Keratinocyte (primary cell): Measurements from ENCODE around the gene EFNB2. TPM values are rescaled to one million over a fixed set of nuclear protein-coding genes. Genes with fewer than 3 reads are reported as not detected.

Source experiments
- DNase-seq: peaks from one replicate; pipeline ENCODE4 v3.0.0-alpha.2; 2011; ENCODE audit warnings: low read depth, missing footprints, low spot score
- FAIRE-seq: peaks from 2 replicates; lab custom pipeline; 2011; peaks lifted over from hg19 to GRCh38; lab: Jason Lieb, UNC
- H2AFZ ChIP-seq: 2 replicates; pipeline ENCODE4 v1.6.0; 2012; ENCODE audit warnings: low read length, control low read depth, inconsistent platforms; ENCODE audit not compliant: control insufficient read depth
- H3K27ac ChIP-seq: 2 replicates; pipeline ENCODE4 v1.5.1; 2011; ENCODE audit warnings: low read length; ENCODE audit not compliant: control insufficient read depth, insufficient read depth
- H3K27me3 ChIP-seq: 3 replicates; pipeline ENCODE4 v1.6.0; 2011; ENCODE audit warnings: low read length; ENCODE audit not compliant: control insufficient read depth, insufficient read depth; ENCODE audit errors: extremely low read depth
- H3K36me3 ChIP-seq, 2 experiments: 2 replicates in 1 of 2; 3 replicates in 1 of 2; pipeline ENCODE4 v1.5.1; 2011; ENCODE audit warnings: low read length in 2 of 2, mild to moderate bottlenecking in 1 of 2; ENCODE audit not compliant: control insufficient read depth in 2 of 2, insufficient read depth in 2 of 2; ENCODE audit errors: extremely low read depth in 1 of 2
- H3K4me1 ChIP-seq: 3 replicates; pipeline ENCODE4 v1.5.1; 2011; ENCODE audit warnings: low read length; ENCODE audit not compliant: control insufficient read depth, insufficient read depth; ENCODE audit errors: extremely low read depth
- H3K4me2 ChIP-seq: 3 replicates; pipeline ENCODE4 v1.6.0; 2011; ENCODE audit warnings: low read depth, low read length; ENCODE audit not compliant: control insufficient read depth, insufficient read depth; ENCODE audit errors: extremely low read depth
- H3K4me3 ChIP-seq, 3 experiments: fragments of 200-600 bp in 1 of 3; sonication (generic) in 1 of 3; 2 replicates in 2 of 3; 3 replicates in 1 of 3; pipeline ENCODE4 v1.5.1; 2011 to 2016; ENCODE audit warnings: low read length in 3 of 3, mild to moderate bottlenecking in 3 of 3, control low read depth in 2 of 3, inconsistent platforms in 1 of 3, low read depth in 1 of 3, mixed read lengths in 1 of 3, mixed run types in 1 of 3, moderate library complexity in 1 of 3; ENCODE audit not compliant: control insufficient read depth in 2 of 3, insufficient read depth in 2 of 3; ENCODE audit errors: extremely low read depth in 1 of 3
- H3K79me2 ChIP-seq: 2 replicates; pipeline ENCODE4 v1.6.0; 2012; ENCODE audit warnings: low read length; ENCODE audit not compliant: control insufficient read depth, insufficient read depth
- H3K9ac ChIP-seq: 3 replicates; pipeline ENCODE4 v1.6.0; 2011; ENCODE audit warnings: low read length; ENCODE audit not compliant: control insufficient read depth, insufficient read depth; ENCODE audit errors: extremely low read depth
- H3K9me1 ChIP-seq: 3 replicates; pipeline ENCODE4 v1.6.0; 2011; ENCODE audit warnings: low read length; ENCODE audit not compliant: control insufficient read depth, insufficient read depth; ENCODE audit errors: extremely low read depth
- H3K9me3 ChIP-seq: 2 replicates; pipeline ENCODE4 v1.5.1; 2012; ENCODE audit warnings: low read depth, low read length; ENCODE audit not compliant: control insufficient read depth
- H4K20me1 ChIP-seq: 3 replicates; pipeline ENCODE4 v1.6.0; 2011; ENCODE audit warnings: low read length; ENCODE audit not compliant: control insufficient read depth, insufficient read depth; ENCODE audit errors: extremely low read depth
- EZH2 ChIP-seq: IDR thresholded peaks from one replicate; pipeline ENCODE4 v1.6.1; 2012; ENCODE audit warnings: inconsistent platforms, mild to moderate bottlenecking, low read length, moderate library complexity
- dilution Hi-C: fragments of 300-500 bp; cut with MboI; formaldehyde crosslinking; loops from one replicate; pipeline ENCODE4 v1.7.0; 2020; ENCODE audit warnings: low sequenced_read_pairs; ENCODE audit not compliant: extremely low pct_ligation_motif_present
- polyA plus RNA-seq, 5 experiments: library from polyadenylated mRNA; depleted of rRNA in 3 of 5; stranded (reverse) in 3 of 5; stranded (forward) in 1 of 5; unstranded in 1 of 5; fragments of >200 nt; gene quantifications; 1 replicate in 1 of 5; 2 replicates in 3 of 5; 3 replicates in 1 of 5; pipeline versions ENCODE4 v1.2.1 to v1.2.3, GENCODE V29; 2011 to 2012; ENCODE audit warnings: missing spikeins in 2 of 5, low read depth in 1 of 5, low replicate concordance in 1 of 5
- TF ChIP-seq, protein P1 (sequence below), 3 experiments: IDR thresholded peaks in 1 of 3; conservative IDR thresholded peaks in 1 of 3; optimal IDR thresholded peaks in 1 of 3; 2 replicates in 2 of 3; 3 replicates in 1 of 3; pipeline versions ENCODE3 to v1.5.1; 2011; ENCODE audit warnings: low read length in 3 of 3, mild to moderate bottlenecking in 3 of 3, moderate library complexity in 2 of 3, control low read depth in 1 of 3, inconsistent platforms in 1 of 3; ENCODE audit not compliant: insufficient read depth in 2 of 3; ENCODE audit errors: extremely low read depth in 1 of 3

The EFNB2 gene
- polyA plus RNA-seq, 1 donor (not counting 4 experiments of a cell fraction or from before 2014, with no cell fraction given): 38.9 TPM

DNA sequence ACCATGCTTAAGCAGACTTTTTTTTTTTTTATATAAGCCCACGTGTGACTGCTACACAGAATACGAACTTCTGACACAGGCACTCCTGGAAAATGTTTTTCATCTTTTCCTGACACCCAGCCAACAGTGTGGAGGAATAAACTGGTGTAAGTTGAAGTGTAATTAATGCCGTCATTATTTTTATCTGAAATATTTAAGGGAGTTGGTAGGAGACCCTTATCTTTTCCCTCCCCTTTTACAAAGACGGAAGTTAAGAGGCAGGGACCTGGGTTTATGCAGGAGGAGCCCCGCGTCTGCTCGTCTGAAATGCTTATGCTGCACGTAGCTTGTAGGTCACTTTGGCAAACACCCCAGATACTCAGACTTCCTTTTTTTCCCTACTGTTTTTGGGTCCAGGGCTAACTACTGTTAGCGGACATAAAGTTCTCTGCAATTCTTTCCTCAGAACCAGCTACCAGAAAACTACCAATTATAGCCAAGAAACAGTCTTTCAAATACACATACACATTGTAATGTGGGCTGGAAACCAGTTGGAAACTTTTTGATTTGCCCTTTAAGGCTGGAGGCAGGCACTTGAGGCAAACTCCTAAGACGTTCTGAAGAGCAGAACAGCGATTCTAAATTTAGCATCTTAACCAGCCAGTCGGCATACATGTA lies 50.8 kb downstream of the EFNB2 start:
- H2AFZ ChIP-seq: no peak overlapping the region
- no peak overlapping the region for H3K4me3 ChIP-seq
- no peaks in the 10 kb centered on the region for H3K36me3 ChIP-seq
- TF ChIP-seq, protein P1, sequence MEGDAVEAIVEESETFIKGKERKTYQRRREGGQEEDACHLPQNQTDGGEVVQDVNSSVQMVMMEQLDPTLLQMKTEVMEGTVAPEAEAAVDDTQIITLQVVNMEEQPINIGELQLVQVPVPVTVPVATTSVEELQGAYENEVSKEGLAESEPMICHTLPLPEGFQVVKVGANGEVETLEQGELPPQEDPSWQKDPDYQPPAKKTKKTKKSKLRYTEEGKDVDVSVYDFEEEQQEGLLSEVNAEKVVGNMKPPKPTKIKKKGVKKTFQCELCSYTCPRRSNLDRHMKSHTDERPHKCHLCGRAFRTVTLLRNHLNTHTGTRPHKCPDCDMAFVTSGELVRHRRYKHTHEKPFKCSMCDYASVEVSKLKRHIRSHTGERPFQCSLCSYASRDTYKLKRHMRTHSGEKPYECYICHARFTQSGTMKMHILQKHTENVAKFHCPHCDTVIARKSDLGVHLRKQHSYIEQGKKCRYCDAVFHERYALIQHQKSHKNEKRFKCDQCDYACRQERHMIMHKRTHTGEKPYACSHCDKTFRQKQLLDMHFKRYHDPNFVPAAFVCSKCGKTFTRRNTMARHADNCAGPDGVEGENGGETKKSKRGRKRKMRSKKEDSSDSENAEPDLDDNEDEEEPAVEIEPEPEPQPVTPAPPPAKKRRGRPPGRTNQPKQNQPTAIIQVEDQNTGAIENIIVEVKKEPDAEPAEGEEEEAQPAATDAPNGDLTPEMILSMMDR (optimal IDR thresholded peaks at IDR 0.05 in 1 of 3, IDR thresholded peaks at IDR 0.05 in 1 of 3, conservative IDR thresholded peaks at IDR 0.05 in 1 of 3; ENCODE audit: extremely low read depth in 1 of 3, insufficient read depth in 2 of 3, low read length in 3 of 3): no peak
- TF ChIP-seq EZH2: no peak
- H3K27me3 ChIP-seq: no peaks in the 10 kb centered on the region
- FAIRE-seq (no peak), DNase-seq (no peak)
- no peak overlapping the region for H3K9ac ChIP-seq
- H3K9me1 ChIP-seq: no peaks in the 10 kb centered on the region
- no peak overlapping the region for H3K27ac ChIP-seq
- H3K4me1 ChIP-seq: peaks cover 3% of the 10 kb centered on the region
- H3K9me3 ChIP-seq: no peaks in the 10 kb centered on the region
- H4K20me1 ChIP-seq: no peaks in the 10 kb centered on the region
- H3K4me2 ChIP-seq: no peak overlapping the region
- no peaks in the 10 kb centered on the region for H3K79me2 ChIP-seq
- dilution Hi-C loops: no loop called here

GRCh38 chr13:106484084-106484483 lies 51.4 kb downstream of the EFNB2 start:
- H2AFZ ChIP-seq: no peak overlapping the region
- dilution Hi-C loops: no loop called here
- H3K27me3 ChIP-seq: no peaks in the 10 kb centered on the region
- no peak overlapping the region for H3K4me3 ChIP-seq
- no peaks in the 10 kb centered on the region for H3K79me2 ChIP-seq
- no peak overlapping the region for H3K4me2 ChIP-seq
- H3K4me1 ChIP-seq: peaks cover 3% of the 10 kb centered on the region
- no peaks in the 10 kb centered on the region for H3K9me1 ChIP-seq
- no peak for DNase-seq
- no peaks in the 10 kb centered on the region for H3K36me3 ChIP-seq
- H4K20me1 ChIP-seq: no peaks in the 10 kb centered on the region
- no peaks in the 10 kb centered on the region for H3K9me3 ChIP-seq
- FAIRE-seq: no peak
- H3K9ac ChIP-seq: no peak overlapping the region
- H3K27ac ChIP-seq: no peak overlapping the region
- TF ChIP-seq, protein P1 (optimal IDR thresholded peaks at IDR 0.05 in 1 of 3, IDR thresholded peaks at IDR 0.05 in 1 of 3, conservative IDR thresholded peaks at IDR 0.05 in 1 of 3; ENCODE audit: extremely low read depth in 1 of 3, insufficient read depth in 2 of 3, low read length in 3 of 3): no peak
- TF ChIP-seq EZH2: no peak
